ENCODE results near the gene CRBN.

DNA sequence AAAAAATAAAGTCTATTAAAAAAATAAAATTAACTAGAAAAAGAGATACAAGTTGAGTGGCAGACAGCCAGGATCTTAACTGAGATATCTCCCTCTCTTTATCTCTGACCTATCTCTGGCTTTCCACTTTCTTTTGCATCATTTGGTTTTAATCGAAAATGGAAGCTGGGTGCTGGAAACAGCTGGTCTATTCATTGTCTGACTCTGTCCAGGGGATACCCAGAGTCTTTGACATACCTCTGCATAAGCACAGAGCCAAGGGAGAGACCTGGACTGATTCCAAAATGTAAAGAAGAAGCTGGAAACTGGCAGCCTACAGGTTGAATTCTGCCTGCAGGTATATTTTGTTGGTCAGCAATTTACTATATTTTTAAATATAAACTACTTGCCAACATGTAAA is 29.6 kb upstream of the CRBN start:
- TF ChIP-seq, protein P1, sequence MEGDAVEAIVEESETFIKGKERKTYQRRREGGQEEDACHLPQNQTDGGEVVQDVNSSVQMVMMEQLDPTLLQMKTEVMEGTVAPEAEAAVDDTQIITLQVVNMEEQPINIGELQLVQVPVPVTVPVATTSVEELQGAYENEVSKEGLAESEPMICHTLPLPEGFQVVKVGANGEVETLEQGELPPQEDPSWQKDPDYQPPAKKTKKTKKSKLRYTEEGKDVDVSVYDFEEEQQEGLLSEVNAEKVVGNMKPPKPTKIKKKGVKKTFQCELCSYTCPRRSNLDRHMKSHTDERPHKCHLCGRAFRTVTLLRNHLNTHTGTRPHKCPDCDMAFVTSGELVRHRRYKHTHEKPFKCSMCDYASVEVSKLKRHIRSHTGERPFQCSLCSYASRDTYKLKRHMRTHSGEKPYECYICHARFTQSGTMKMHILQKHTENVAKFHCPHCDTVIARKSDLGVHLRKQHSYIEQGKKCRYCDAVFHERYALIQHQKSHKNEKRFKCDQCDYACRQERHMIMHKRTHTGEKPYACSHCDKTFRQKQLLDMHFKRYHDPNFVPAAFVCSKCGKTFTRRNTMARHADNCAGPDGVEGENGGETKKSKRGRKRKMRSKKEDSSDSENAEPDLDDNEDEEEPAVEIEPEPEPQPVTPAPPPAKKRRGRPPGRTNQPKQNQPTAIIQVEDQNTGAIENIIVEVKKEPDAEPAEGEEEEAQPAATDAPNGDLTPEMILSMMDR (IDR thresholded peaks at IDR 0.05; ENCODE audit: poor library complexity, severe bottlenecking): no peak
- TF ChIP-seq RAD21 (conservative IDR thresholded peaks at IDR 0.05) (no peak), EP300 (conservative IDR thresholded peaks at IDR 0.05; ENCODE audit: poor library complexity, severe bottlenecking) (no peak), EZH2 (IDR thresholded peaks at IDR 0.05; ENCODE audit: borderline replicate concordance, insufficient read depth, low read length, poor library complexity, severe bottlenecking) (no peak), TAF1 (IDR thresholded peaks at IDR 0.05; ENCODE audit: low read depth) (no peak), SMC3 (conservative IDR thresholded peaks at IDR 0.05; ENCODE audit: poor library complexity) (no peak)
- TF ChIP-seq, protein P2, sequence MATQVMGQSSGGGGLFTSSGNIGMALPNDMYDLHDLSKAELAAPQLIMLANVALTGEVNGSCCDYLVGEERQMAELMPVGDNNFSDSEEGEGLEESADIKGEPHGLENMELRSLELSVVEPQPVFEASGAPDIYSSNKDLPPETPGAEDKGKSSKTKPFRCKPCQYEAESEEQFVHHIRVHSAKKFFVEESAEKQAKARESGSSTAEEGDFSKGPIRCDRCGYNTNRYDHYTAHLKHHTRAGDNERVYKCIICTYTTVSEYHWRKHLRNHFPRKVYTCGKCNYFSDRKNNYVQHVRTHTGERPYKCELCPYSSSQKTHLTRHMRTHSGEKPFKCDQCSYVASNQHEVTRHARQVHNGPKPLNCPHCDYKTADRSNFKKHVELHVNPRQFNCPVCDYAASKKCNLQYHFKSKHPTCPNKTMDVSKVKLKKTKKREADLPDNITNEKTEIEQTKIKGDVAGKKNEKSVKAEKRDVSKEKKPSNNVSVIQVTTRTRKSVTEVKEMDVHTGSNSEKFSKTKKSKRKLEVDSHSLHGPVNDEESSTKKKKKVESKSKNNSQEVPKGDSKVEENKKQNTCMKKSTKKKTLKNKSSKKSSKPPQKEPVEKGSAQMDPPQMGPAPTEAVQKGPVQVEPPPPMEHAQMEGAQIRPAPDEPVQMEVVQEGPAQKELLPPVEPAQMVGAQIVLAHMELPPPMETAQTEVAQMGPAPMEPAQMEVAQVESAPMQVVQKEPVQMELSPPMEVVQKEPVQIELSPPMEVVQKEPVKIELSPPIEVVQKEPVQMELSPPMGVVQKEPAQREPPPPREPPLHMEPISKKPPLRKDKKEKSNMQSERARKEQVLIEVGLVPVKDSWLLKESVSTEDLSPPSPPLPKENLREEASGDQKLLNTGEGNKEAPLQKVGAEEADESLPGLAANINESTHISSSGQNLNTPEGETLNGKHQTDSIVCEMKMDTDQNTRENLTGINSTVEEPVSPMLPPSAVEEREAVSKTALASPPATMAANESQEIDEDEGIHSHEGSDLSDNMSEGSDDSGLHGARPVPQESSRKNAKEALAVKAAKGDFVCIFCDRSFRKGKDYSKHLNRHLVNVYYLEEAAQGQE (IDR thresholded peaks at IDR 0.05; ENCODE audit: borderline replicate concordance): no peak

Measured in neural cell (in vitro differentiated cells).